ENCODE measurements around the gene ISG20.
"Not testable (repeated sequence)": the region's sequence is repeated elsewhere in the genome, so short reads cannot be mapped to it uniquely, and the experiment has no call there.

Gene ISG20

GRCh38 chr15:88637841-88638625 is 783 bp upstream of the ISG20 start:
- no peak for DNase-seq

DNA sequence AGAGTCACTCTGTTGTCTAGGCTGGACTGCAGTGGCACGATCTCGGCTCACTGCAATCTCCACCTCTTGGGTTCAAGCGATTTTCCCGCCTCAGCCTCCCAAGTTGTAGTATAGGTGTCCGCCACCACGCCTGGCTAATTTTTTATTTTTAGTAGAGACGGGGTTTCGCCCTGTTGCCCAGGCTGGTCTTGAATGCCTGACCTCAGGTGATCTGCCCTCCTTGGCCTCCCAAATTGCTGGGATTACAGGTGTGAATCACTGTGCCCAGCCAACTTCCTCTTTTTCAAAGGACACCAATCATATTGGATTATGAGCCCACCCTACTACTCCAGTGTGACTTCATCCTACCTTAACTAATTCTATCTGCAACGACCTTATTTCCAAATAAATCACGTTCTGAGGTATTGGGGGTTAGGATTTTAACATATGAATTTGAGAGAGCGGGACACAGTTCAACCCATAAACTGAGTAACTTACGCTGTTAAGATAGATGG is 3.2 kb downstream of the ISG20 start:
- DNase-seq = no peak

DNA sequence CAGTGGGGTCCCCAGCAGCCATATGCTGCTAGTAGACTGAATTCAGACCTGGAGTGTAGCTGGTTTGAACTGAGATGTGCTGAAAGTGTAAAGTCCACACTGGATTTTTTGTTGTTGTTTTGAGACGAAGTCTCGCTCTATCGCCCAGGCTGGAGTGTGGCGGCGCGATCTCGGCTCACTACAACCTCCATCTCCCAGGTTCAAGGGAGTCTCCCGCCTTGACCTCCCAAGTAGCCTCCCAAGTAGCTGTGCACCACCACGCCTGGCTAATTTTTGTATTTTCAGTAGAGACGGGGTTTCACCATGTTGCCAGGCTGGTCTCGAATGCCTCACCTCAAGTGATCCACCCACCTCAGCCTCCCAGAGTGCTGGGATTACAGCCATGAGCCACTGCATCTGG is 3.7 kb downstream of the ISG20 start:
- not testable (repeated sequence) for DNase-seq

DNA sequence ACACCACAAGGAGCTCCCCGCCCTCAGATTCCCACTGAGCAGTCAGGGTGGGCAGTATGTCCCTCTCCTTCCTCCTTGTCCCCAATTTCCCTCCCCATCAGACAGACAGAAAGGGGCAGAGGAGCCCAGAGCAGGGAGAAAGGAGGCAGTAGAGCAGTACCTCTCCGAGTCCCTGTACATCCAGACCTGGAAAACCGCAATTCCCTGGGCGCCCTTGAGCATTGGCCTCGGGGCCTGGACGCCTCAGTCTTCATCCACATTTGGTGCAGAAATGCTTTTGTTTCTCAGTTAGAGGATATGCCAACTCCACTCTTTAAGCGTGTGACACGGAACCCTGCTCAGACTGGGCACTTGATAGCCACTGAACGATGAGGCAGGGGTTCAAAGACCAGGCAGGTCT is 5.9 kb downstream of the ISG20 start:
- DNase-seq = no peak

DNA sequence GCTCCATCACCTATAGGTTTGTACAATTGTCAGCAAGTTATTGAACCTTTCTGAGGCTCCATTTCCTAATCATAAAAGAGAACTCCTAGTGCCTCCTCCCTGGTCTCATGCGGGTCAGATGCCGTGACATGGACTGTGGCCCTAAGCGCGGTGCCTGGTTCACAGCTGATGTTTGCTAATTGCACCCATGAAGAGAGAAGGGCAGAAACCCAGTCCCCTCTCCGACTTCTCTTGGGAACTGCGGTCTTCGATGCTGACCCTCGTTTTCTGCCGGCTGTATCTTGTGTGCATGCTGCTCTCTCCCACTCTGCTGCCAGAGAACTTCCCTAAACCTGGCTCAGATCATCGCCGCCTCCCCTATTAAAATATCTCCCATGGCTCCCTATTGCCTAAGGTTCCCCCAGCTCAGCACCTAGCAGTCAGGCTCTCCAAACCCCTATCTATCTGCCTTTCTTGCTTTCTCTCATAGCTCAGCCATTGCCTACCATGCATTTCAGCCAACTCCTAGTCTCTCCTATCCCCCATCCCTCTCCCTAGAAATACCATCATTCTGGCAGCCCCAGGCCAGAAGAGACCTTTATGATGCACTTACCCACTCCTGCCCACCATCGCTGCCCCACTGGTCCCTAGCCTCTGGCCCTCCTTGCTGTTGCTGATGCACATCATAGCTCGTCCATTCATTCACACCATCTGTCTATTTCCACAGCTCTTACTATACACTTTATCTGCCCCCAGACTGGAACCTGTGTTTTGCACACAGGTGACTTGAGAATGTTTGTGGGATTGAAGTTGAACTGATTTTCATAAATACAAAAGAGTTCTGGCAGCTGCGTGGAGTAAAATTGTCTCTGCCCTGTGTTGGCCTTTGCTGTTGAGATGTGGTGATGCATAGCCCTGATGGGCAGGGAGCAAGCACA is 6.6 kb downstream of the ISG20 start:
- no peak for DNase-seq

DNA sequence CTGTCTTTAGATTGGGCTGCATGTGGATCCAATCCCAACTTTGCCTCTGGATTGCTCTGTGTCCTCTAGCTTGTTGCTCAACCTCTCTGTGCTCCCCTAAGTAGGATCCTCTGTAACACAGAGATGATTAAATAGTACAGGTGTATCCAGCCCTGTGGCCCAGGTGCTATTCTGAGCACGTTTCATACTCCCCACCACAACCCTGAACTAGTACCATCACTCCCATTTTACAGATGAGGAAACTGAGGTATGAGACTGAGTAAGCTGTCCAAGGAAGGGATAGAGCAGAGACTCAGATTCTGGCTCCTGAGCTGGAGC is 7.2 kb downstream of the ISG20 start:
- DNase-seq = no peak

DNA sequence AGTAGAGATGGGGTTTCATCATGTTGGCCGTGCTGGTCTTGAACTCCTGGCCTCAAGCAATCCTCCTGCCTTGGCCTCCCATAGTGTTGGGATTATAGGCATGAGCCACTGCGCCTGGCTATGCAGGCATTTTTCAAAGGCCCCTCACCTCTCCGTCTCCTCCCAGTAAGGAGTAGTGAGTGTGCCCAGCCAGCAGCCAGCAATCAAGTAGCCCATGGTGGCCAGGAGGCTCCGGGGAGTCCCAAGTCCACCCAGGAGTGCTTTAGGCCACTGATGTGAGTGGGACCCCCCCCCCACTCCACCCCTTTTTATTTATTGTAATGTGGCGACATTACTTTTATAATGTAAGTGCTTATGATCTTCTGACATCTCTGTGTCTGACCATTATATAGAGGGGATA is 8.1 kb downstream of the ISG20 start:
- no peak for DNase-seq

DNA sequence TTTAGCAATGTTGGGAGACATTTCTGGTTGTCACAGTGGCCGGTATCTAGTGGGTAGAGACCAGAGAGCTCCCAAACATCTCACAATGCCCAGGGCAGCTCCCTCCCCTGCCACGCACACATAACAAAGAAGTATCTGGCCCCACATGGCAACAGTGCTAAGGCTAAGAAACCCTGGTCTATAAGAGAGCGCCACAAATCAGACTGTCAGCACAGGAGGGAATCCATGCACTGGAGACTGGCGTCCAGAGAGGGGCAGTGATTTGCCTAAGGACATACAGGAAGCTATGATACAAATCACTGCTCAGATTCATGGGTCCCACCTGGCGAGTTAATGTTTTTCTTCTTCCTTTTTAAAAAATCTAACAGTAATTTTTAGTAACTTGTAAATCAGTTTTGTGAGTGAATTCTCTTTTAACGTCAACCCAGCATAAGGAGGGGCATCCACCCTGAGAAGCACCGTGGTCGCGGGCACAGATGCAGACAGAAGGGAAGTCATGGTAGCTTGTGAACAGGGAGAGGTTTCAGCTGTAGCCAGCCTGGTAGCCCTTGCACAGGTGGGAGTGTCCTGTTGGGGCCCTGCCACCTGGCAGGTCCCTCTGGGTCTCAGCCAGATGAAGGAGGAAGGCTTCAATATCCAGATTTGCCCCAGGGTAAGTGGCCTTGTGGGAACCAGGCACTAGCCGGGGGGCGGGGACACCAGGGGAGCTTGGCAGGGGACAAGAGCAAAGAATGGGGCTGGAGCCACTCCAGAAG is 8.7 kb downstream of the ISG20 start:
- DNase-seq = peak; percentile 7

GRCh38 chr15:88648357-88649214 is 9.8 kb downstream of the ISG20 start:
- DNase-seq = no peak

DNA sequence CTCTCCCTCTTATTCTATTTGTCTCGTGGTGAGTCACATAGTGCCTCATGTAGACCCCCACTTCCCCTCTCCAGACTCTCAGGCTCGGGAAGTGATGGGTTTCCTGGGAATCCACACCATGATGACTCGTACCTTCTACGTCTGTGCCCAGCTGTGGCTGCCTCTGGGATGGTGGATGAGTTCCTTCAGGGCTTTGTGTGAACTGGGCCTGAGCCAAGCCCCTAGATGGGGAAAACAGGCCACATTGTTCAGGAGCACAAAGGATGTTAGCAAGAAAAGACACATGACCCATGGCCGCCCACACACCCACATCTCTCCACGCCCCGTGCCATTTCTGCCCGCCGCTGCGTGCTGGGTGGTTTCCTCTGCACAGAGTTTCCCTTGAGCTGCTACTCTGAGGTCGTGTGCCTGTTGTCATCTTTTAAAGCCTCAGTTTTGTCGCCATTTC is 10.5 kb downstream of the ISG20 start:
- no peak for DNase-seq

DNA sequence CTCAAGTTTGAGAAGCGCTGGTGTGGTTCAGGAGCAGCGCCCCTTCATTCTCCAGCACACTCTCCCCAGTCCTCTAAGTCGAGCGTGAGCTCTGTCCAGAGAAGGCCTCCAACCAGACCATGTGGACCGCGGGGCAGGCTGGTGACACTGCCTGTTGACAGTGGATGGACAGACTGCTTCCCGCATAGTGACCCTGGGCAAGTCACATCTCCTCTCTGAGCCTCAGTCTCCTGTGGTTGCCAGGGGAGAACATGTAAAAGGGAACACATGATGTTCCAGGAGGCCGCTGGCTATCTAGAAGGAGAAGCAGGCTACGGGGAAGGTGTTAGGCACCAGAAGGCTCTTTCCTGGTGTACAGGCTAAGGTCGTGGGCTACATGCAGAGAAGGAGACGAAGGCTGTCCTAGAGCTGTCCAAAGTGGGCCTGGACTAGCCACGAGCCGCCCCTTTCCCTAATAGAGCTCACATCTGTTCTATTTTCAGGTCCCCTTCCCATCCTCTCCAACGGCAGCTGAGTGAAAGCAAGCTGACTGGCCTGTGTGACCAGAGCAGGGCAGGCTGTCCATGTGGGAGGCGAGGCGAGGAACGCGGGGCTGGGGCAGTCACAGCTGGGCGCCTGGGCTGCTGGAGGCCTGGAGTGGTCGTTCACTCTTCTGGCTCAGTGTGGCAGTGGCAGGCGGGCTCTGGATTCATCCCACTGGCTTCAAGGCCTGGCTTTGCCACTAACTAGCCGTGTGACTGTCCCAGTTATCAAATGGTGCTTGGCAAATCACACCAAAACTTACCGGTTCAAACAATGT is 11.1 kb downstream of the ISG20 start:
- no peak for DNase-seq

DNA sequence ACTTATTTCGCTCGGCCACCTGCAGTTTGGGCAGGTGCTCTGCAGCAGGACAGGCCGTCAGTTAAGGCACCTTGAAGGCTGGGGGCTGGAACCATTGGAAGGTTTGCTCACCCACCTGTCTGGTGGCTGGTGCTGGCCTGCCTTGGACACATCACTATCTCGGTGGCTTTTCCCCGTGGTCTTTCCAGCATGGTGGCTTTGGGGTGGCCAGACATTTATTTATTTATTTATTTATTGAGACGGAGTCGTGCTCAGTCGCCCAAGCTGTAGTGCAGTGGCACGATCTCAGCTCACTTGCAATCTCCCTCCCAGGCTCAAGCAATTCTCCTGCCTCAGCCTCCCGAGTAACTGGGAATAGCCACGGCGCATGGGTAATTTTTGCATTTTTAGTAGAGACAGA is 11.7 kb downstream of the ISG20 start:
- no peak for DNase-seq

GRCh38 chr15:88651136-88651732 is 12.4 kb downstream of the ISG20 start:
- DNase-seq = no peak

DNA sequence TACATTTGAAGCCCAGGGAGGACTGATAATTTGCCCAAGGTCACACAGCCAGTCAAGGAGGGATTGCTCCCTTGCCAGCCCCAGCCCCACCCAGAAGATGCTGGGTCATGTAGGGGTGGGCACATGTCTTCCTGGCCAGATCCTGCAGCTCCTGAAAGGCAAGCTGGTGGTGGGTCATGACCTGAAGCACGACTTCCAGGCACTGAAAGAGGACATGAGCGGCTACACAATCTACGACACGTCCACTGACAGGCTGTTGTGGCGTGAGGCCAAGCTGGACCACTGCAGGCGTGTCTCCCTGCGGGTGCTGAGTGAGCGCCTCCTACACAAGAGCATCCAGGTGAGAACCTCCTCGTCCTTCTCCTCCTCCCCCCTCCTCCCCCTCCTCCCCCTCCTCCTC is 13.2 kb downstream of the ISG20 start:
- no peak for DNase-seq

GRCh38 chr15:88652456-88653199 is 13.8 kb downstream of the ISG20 start:
- DNase-seq = peak; percentile 55

DNA sequence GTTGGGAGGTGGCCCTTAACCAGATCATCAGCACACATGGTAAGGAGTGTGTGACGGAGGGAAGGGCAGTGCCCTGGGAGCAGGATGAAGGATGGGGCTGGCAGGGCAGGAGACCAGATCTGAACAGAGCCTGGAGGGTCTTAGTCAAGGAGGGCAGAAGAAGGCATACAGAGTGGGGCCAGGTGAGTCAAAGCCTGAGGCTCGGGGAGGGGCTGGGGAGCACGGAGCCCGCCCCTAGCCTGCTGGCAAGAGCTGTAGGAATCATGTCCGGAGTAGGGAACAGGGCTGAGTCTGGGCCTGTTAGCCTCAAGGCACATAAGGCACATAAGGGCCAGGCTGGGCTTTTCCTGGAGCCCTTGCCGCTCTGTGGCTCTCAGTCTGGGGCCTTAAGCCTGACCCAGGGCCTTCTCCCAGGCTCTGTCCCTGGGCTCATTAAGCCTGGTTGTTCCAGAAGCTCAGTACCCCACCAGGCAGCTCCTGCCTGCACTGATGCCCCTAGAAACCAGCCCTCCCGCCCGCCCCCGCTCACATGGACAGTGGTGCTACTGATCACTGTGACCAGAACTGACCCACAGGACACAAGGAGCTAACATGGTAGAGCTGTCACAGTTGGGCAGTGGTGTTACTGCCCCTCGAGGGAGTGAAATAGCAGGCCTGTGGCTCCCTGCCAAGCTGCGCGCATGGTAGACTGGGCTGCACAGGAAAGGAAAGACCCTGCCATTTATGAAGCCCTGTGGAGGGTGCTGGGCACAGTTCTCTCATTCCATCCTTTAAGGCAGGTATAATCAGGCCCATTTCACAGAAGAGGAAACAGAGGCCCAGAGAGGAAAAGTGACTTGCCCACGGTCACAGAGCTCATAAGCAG is 14.6 kb downstream of the ISG20 start:
- DNase-seq = no peak

DNA sequence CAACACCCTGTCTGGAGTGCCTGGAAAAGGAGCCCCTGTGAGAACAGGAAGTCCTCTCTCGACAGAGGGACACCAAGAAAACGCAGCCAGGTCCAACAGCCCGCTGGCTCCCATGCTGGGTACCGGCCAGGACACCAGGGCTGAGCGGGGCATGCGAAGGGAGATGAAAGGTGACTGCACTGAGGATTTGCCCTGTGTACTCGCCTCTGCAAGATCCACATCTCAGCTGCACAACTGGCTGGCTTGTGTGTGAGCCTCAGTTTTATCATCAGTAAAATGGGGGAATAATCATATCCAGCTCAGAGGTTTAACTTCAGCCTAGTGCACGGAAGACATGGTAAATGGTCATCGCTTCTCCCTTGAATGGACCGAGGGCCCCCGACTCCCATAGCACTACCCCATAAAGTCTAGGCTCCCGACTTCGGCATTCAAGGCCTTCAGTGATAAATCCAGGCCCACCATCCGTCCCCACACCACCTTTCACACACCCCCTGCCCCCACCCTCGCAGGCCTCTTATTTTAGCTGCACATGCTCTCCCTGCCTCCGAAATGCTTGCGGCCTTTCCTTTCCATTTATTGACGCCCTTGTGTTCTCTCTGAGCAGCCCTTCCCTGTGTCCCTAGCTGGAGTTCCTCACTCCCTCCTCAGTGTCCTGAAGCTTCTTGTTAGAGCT is 15.8 kb downstream of the ISG20 start:
- no peak for DNase-seq

DNA sequence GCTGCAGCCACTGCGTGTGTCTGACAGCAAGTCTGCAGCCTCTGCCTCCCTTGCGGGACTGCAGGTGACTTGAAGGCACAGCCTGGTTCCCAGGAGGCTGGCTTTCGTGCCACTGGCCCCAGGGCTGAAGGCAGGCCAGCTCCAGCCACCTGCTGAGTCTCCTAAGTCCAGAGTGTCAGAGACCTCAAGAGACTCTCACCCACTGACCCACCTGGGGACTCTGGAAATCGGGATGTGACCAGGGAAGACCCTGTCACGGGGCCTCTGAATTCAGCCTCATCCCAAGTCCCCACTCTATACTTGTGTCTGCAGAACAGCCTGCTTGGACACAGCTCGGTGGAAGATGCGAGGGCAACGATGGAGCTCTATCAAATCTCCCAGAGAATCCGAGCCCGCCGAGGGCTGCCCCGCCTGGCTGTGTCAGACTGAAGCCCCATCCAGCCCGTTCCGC is 16.3 kb downstream of the ISG20 start:
- no peak for DNase-seq
